Rectal smooth muscle tissue (tissue), 1 donor: ENCODE results near the gene IGLL5.
"Not testable (repeated sequence)": the region's sequence is repeated elsewhere in the genome, so short reads cannot be mapped to it uniquely, and the experiment has no call there.

ENCODE experiments used
- H3K27ac ChIP-seq: one replicate; pipeline ENCODE4 v1.7.0; 2013; ENCODE audit warnings: low read depth, low read length, inconsistent platforms
- H3K27me3 ChIP-seq: one replicate; pipeline ENCODE4 v1.7.0; 2013; ENCODE audit warnings: low read length; ENCODE audit not compliant: control insufficient read depth, insufficient read depth
- H3K36me3 ChIP-seq: one replicate; pipeline ENCODE4 v1.7.0; 2013; ENCODE audit warnings: low read length; ENCODE audit not compliant: control insufficient read depth, insufficient read depth
- H3K4me1 ChIP-seq: one replicate; pipeline ENCODE4 v1.7.0; 2013; ENCODE audit warnings: low read length; ENCODE audit not compliant: control insufficient read depth, insufficient read depth
- H3K4me3 ChIP-seq: one replicate; pipeline ENCODE4 v1.7.0; 2013; ENCODE audit warnings: low read length
- H3K9ac ChIP-seq: one replicate; pipeline ENCODE4 v1.7.0; 2013; ENCODE audit warnings: low read length

Gene IGLL5

DNA sequence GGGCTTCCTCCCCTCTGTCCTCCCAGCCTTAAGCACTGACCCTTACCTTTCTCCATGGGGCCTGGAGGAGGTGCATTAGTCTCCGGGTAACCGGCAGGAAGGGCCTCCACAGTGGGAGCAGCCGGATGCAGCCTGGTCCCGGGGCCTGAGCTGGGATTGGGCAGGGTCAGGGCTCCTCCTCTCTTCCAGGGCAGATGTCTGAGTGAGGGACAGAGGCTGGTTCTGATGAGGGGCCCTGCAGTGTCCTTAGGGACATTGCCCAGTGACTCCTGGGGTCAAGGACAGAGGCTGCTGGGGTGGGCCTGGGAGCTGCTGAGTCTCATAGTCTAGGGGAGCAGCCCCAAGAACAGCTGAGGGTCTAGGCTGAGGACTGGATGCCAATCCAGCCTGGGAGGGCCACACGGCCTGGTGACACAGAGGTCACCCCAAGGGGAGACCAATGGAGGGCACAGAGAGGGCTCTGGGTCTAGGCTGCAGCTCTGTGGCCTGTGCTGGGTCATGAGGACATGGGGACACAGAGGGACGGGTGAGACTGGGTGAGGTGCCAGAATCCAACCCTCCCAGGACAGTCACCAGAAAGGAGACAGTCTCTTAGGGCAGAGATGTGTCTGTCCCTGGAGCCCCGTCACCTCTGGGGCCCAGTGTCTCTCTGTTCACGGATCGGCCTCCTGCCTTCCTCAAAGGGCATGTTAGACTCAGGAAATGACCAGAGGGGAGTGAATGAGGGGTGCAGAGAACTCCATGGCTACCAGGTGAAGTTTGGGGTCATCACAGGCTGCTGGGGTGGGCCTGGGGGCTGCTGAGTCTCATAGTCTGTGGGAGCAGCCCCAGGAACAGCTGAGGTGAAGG is 6.5 kb downstream of the IGLL5 start:
- Histone ChIP-seq H3K36me3 (no peaks in the 10 kb centered on the region), H3K9ac (no peak overlapping the region), H3K4me3 (peak overlapping the region; percentile 4), H3K4me1 (no peaks in the 10 kb centered on the region), H3K27me3 (no peaks in the 10 kb centered on the region), H3K27ac (no peak overlapping the region)

DNA sequence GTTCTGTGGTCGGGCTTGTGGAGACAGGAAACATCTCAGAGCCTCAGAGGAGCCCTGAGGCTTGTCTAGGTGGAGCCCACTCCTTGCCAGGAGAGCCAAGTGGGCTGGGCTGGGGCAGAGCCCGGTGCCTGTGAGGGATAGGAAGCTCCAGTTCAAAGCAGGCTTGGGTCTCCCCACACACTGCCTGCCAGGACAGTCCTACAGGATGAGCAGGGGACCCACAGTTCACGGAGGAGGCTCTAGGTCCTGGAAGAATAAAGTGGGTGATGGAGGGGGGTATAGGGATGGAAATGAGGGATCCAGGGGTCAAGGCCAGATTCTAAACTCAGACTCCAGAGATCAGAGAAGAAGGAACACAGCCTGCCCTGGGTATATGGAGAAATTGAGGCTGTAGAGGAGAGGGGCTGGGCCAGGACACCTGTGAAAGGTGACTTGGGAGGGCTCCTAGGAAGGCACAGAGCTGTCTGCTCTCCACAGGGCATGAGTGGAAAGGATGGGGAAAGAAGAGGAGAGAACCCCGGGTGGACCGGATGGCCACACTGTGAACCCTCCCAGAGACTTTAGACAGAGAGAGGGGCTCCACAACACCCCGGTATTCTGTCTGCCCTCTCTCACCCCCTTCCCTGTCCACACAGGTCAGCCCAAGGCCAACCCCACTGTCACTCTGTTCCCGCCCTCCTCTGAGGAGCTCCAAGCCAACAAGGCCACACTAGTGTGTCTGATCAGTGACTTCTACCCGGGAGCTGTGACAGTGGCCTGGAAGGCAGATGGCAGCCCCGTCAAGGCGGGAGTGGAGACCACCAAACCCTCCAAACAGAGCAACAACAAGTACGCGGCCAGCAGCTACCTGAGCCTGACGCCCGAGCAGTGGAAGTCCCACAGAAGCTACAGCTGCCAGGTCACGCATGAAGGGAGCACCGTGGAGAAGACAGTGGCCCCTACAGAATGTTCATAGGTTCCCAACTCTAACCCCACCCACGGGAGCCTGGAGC is 7.4 kb downstream of the IGLL5 start:
- Histone ChIP-seq H3K27me3 (no peaks in the 10 kb centered on the region), H3K27ac (no peak overlapping the region)

DNA sequence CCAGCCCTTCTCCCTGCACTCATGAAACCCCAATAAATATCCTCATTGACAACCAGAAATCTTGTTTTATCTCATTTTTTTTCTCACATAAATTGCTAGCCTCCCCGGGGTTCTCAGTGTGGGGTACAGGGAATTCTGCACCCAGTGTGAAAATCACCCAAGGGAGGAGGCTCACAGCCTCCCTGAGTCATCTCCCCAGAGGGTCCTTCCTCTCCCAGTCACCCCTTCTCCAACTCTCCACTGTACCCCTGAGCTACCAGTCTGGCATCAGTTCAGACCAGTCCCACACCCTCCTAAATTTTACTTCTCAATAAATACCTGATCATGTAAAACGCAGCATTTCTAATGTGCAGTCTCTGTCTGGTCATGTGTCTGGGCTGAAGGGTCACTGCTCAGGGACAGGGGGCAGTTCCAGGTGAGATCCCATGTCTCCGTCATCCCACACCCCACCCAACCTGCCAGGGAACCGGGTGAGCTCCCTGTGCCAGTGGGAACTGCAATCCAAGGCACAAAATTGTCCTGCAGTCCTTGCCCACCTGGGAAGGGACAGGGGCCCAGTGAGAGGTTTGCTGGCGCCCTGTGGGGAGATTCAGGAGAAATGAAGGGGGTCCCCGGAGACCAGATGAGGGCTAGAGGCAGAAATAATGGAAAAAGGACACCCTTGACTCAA is 8.3 kb downstream of the IGLL5 start:
- Histone ChIP-seq H3K9ac (no peak overlapping the region), H3K4me3 (no peak overlapping the region), H3K27ac (no peak overlapping the region), H3K36me3 (no peaks in the 10 kb centered on the region), H3K27me3 (no peaks in the 10 kb centered on the region), H3K4me1 (no peaks in the 10 kb centered on the region)

More for the DNA sequence above, 7.4 kb downstream of the IGLL5 start:
- no peak overlapping the region for H3K9ac ChIP-seq
- H3K4me3 ChIP-seq, result peak overlapping the region; percentile 4
- no peaks in the 10 kb centered on the region for H3K4me1 ChIP-seq
- H3K36me3 ChIP-seq, result no peaks in the 10 kb centered on the region

DNA sequence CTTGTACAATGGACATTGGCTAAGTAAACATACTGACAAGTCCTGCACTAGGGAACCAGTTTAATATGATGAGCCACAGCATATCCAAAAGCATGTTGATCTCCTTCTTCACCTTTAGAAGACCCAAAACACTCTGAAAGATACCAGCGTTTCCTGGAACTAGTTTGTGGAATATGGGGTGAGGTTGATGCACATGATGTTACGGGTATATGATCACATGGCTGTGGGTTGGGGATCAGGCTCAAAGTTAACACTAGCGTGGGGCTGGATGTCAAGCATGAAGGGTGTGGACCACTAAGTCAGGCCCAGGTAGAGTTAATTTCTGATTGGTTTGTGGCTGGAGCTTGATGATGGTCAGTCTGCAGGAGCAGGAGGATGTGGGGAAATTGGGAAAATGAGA is 9.0 kb downstream of the IGLL5 start:
- no peaks in the 10 kb centered on the region for H3K36me3 ChIP-seq
- no peaks in the 10 kb centered on the region for H3K4me1 ChIP-seq
- no peak overlapping the region for H3K27ac ChIP-seq

DNA sequence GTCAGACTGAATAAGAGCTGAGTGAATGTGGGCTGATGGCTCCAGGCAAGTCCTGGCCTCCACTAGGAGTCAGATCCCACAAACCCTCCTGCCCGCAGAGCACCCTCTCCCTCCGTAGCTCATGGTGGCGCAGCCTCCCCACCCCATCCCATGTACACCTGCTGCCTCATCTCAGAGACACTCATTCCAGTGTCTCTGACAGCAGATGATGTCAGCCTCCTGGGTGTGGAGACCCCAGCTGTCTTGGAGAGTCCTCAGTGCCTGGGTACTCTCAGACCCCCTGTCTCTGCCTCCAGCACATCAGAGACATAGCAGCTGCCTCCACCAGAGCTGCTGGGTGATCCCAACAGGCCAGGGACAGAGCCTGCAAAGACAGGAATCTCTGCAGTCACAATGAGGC is 9.5 kb downstream of the IGLL5 start:
- no peaks in the 10 kb centered on the region for H3K36me3 ChIP-seq
- no peaks in the 10 kb centered on the region for H3K4me1 ChIP-seq
- H3K4me3 ChIP-seq, result no peak overlapping the region
- no peaks in the 10 kb centered on the region for H3K27me3 ChIP-seq
- no peak overlapping the region for H3K27ac ChIP-seq
- no peak overlapping the region for H3K9ac ChIP-seq

More for the DNA sequence above, 9.0 kb downstream of the IGLL5 start:
- Histone ChIP-seq H3K27me3 (no peaks in the 10 kb centered on the region), H3K4me3 (no peak overlapping the region), H3K9ac (no peak overlapping the region)

DNA sequence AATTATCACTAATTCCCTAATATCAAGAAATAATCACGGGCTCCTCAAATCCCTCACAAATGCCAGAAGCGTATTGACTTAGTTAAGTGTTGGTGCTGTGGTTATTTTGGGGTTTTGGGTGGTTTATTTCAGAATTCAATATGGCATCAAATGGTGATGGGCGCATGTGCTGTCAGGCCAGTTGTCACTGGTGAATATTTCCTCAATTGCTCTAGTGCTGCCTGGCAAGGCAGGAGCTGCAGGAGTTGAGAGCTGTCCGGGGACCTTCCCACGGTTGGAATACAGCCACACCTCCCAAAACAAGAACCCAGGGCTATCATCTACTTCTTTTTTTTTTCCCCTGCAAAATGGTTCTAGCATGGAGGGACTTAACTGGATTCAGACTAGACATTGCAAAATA is 10.3 kb downstream of the IGLL5 start:
- H3K4me3 ChIP-seq, result no peak overlapping the region
- H3K27me3 ChIP-seq, result no peaks in the 10 kb centered on the region
- no peak overlapping the region for H3K27ac ChIP-seq
- no peak overlapping the region for H3K9ac ChIP-seq
- no peaks in the 10 kb centered on the region for H3K36me3 ChIP-seq
- H3K4me1 ChIP-seq, result no peaks in the 10 kb centered on the region

DNA sequence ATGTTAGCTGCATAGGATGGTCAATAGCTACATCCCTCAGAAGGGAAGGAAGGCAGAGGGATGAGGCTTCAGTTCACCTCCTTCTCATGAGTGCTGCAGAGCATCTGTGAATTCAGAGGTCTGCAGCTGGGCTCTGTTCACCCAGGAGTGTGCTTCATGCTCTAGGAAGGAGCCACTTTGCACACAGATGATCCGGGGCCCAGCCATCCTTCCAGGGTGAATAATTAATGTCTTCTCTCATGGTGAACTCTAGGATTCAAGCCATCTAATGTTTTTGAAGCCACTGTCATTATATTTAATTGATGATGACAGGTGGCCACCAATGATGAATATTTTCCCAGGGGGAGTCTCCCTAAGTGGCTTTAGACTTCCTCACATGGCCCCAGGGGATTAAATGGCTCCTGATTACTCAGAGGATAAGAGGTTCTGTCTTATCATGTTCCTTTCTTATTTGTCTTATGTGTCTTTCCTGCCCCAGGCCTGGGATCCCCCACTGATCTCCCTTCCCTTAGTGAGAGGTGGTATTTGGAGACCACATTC is 10.9 kb downstream of the IGLL5 start:
- not testable (repeated sequence) for H3K36me3 ChIP-seq, H3K9ac ChIP-seq, H3K4me3 ChIP-seq, H3K27me3 ChIP-seq, H3K27ac ChIP-seq, H3K4me1 ChIP-seq

DNA sequence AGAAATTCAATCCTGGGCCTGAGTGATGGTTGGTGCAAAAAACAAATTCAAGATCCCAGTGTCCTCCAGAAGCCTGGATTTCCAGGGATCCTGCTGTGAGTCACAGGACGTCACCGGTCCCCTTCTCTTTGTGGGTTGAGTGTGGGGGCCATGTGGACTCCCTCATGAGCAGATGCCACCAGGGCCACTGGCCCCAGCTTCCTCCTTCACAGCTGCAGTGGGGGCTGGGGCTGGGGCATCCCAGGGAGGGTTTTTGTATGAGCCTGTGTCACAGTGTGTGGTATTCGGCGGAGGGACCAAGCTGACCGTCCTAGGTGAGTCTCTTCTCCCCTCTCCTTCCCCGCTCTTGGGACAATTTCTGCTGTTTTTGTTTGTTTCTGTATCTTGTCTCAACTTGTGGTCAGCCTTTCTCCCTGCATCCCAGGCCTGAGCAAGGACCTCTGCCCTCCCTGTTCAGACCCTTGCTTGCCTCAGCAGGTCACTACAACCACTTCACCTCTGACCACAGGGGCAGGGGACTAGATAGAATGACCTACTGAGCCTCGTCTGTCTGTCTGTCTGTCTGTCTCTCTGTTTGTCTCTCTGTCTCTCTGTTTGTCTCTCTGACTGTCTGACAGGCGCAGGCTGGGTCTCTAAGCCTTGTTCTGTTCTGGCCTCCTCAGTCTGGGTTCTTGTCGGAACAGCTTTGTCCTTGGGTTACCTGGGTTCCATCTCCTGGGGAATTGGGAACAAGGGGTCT is 11.9 kb downstream of the IGLL5 start:
- H3K27ac ChIP-seq, H3K4me1 ChIP-seq, H3K36me3 ChIP-seq, H3K9ac ChIP-seq, H3K4me3 ChIP-seq, H3K27me3 ChIP-seq: not testable (repeated sequence)

DNA sequence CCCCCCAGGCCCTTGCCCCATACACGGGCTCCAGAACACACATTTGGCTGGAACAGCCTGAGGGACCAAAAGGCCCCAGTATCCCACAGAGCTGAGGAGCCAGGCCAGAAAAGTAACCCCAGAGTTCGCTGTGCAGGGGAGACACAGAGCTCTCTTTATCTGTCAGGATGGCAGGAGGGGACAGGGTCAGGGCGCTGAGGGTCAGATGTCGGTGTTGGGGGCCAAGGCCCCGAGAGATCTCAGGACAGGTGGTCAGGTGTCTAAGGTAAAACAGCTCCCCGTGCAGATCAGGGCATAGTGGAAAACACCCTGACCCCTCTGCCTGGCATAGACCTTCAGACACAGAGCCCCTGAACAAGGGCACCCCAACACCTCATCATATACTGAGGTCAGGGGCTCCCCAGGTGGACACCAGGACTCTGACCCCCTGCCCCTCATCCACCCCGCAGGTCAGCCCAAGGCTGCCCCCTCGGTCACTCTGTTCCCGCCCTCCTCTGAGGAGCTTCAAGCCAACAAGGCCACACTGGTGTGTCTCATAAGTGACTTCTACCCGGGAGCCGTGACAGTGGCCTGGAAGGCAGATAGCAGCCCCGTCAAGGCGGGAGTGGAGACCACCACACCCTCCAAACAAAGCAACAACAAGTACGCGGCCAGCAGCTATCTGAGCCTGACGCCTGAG is 13.1 kb downstream of the IGLL5 start:
- H3K27ac ChIP-seq, H3K27me3 ChIP-seq, H3K9ac ChIP-seq, H3K4me1 ChIP-seq, H3K36me3 ChIP-seq, H3K4me3 ChIP-seq: not testable (repeated sequence)

DNA sequence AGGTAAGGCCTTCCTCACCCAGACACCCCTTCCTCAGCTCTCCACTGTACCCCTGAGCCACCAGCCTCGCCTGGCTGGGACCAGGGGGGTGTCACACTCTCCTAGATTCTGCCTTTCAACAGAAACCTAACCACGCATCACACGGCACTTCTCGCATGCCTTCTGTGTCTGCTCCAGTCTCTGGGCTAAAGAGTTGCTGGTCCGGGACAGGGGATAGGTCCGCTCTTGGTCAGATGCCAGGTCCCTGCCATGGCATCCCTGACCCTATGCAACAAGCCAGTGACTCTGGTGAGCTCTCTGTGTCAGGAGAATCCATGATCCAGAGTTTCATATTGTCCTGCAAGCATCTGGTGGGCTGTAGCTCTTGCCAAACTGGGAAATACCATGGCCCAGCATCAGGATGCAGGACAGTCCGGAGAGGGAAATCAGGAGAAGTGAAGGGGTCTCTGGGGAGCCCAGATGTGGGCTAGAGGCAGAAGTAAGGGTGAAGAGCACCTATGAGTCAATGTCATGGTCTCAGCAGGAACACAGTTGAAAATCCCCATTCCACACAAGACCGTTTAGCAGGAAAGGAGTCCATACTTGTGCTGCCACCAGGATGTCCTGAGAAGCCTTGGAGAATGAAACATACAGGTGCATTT is 14.1 kb downstream of the IGLL5 start:
- Histone ChIP-seq H3K36me3 (no peaks in the 10 kb centered on the region), H3K27me3 (no peaks in the 10 kb centered on the region), H3K4me3 (no peak overlapping the region), H3K4me1 (no peaks in the 10 kb centered on the region), H3K27ac (no peak overlapping the region), H3K9ac (no peak overlapping the region)
